Esophagus muscularis mucosa (tissue), 4 donors: Measurements from ENCODE around the gene HAO2. TPM values are rescaled to one million over a fixed set of nuclear protein-coding genes. Genes with fewer than 3 reads are reported as not detected.

ENCODE experiments used
- small RNA-seq, 3 donors: library from RNA; depleted of rRNA; stranded (forward); fragments of <200 nt; gene quantifications; one replicate each; pipeline ENCODE3, GENCODE V24; 2016
- total RNA-seq, 4 donors: library from RNA; depleted of rRNA; stranded (reverse); fragments of >200 nt; gene quantifications; one replicate each; pipeline versions ENCODE4 v1.1.0 to v1.2.1, GENCODE V29; 2016

HAO2 gene
- total RNA-seq, 4 donors from 2014 or later: 0.32 TPM; not detected in 3

Small RNA genes lying within 50 kb of the gene (small RNA-seq; reads per million reads assigned to genes)
- gene RNU1-75P: 0 reads per million in 3 donors

Other genes with a start within 250 kb of the HAO2 start
- gene WARS2, start 228.1 kb upstream of the HAO2 start, total RNA-seq: 10 to 100 TPM in 2 of 4 donors, 1 to 10 TPM in 2; 5.8 to 12.6 (median 10.0) TPM
- not detected for gene HSD3B2, start 46.4 kb downstream of the HAO2 start, total RNA-seq
- not detected for gene HSD3B1, start 138.4 kb downstream of the HAO2 start, total RNA-seq